Smooth muscle cell (in vitro differentiated cells): Measurements from ENCODE around the gene ZDHHC7. TPM values are rescaled to one million over a fixed set of nuclear protein-coding genes. Genes with fewer than 3 reads are reported as not detected.

Experiments used
- DNase-seq: peaks from one replicate; lab custom pipeline; 2025; ENCODE audit not compliant: unreplicated experiment; lab: John Stamatoyannopoulos, UW
- H2AFZ ChIP-seq: fragments of 200-600 bp; sonication (generic); 2 replicates; pipeline ENCODE4 v1.6.0; 2016; ENCODE audit warnings: antibody characterized with exemption, low read depth, mild to moderate bottlenecking
- H3F3A ChIP-seq: fragments of 200-600 bp; sonication (generic); 2 replicates; pipeline ENCODE4 v1.6.0; 2017; ENCODE audit warnings: antibody characterized with exemption, low read depth
- H3K27ac ChIP-seq: fragments of 200-600 bp; sonication (generic); 2 replicates; pipeline ENCODE4 v1.5.1; 2016; ENCODE audit warnings: low read depth, mild to moderate bottlenecking
- H3K27me3 ChIP-seq: fragments of 200-600 bp; sonication (generic); 2 replicates; pipeline ENCODE4 v1.6.1; 2016; ENCODE audit warnings: low read depth, mild to moderate bottlenecking
- H3K36me3 ChIP-seq: fragments of 200-600 bp; sonication (generic); 2 replicates; pipeline ENCODE4 v1.5.1; 2016; ENCODE audit warnings: low read depth
- H3K4me1 ChIP-seq: fragments of 200-600 bp; sonication (generic); 2 replicates; pipeline ENCODE4 v1.5.1; 2016; ENCODE audit warnings: low read depth
- H3K4me2 ChIP-seq: fragments of 200-600 bp; sonication (generic); 2 replicates; pipeline ENCODE4 v1.6.0; 2016; ENCODE audit warnings: mild to moderate bottlenecking
- H3K4me3 ChIP-seq: fragments of 200-600 bp; sonication (generic); 2 replicates; pipeline ENCODE4 v1.5.1; 2016; ENCODE audit warnings: mild to moderate bottlenecking
- H3K79me2 ChIP-seq: fragments of 200-600 bp; sonication (generic); 2 replicates; pipeline ENCODE4 v1.6.0; 2016; ENCODE audit warnings: low read depth, mild to moderate bottlenecking
- H3K9ac ChIP-seq: fragments of 200-600 bp; sonication (generic); 2 replicates; pipeline ENCODE4 v1.6.0; 2016; ENCODE audit warnings: low read depth
- H3K9me3 ChIP-seq: fragments of 200-600 bp; sonication (generic); replicated peaks from 2 replicates; pipeline ENCODE4 v1.5.1; 2016; ENCODE audit warnings: low read depth
- H4K20me1 ChIP-seq: fragments of 200-600 bp; sonication (generic); 2 replicates; pipeline ENCODE4 v1.6.0; 2016; ENCODE audit warnings: low read depth
- CTCF ChIP-seq: fragments of 200-600 bp; sonication (generic); IDR thresholded peaks from 2 replicates; pipeline ENCODE4 v1.5.1; 2017; ENCODE audit warnings: borderline replicate concordance, mild to moderate bottlenecking, antibody characterized with exemption; ENCODE audit not compliant: insufficient read depth, poor library complexity, severe bottlenecking
- WGBS: methylation state at CpG from one replicate; pipeline ENCODE4 v1.1.7; 2016; ENCODE audit warnings: low lambda C conversion rate; 5-methylcytosine and 5-hydroxymethylcytosine counted together
- polyA plus RNA-seq: library from polyadenylated mRNA; unstranded; fragments of >200 nt; fragmentation: Nextera tagmentation; extraction: Ambion mirVana; gene quantifications from 2 replicates; pipeline ENCODE4 v1.2.1, GENCODE V29; 2016
- total RNA-seq: library from RNA; depleted of rRNA; stranded (reverse); fragments of >200 nt; gene quantifications from 2 replicates; pipeline ENCODE4 v1.2.3, GENCODE V29; 2014

ZDHHC7 gene
- total and polyA plus RNA-seq, 2 experiments from 2014 or later, result 31.9 to 39.1 TPM

DNA sequence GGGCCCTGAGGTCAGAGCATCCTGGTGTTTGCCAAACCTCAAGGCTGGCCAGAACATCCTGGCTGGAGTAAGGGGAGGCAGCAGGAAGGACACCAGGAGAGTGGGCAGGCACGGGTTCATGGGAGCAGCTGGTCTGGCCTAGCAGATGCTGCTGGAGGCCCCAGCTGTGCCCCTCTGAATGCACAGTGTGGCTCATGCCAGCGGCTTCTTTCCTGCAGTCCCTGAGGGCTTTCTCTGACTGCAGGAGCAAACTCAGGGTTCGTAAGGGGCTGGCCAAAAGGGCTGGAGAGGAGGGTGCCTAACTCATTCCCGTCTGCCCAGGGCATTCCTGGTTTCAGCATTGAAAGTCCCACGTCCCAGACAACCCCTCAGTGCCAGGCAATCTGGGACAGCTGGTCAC is 78.7 kb downstream of the ZDHHC7 start:
- WGBS, result 89% methylated on average over 5 of the region's 5 CpGs

DNA sequence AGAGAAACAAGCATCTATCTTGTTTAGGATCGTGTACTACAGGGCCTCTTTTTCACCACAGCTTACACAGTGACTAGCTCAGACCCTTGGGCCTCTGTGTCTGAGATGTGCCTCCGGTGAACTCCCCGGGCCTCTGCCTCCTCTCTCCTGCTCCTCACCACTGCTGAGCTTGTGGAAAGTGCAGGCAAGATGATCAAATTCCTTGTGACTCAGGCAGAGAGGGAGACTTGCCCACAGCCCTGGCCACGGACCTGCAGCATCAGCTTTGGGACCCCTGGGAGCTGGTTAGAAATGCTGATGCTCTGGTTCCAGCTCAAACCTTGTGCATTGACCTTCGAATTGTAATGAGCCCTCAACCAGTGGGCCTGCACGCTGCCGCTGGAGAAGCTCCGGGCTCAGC is 79.8 kb downstream of the ZDHHC7 start:
- 74% methylated on average over 8 of the region's 8 CpGs for WGBS
- no peaks in the 10 kb centered on the region for H4K20me1 ChIP-seq
- no peaks in the 10 kb centered on the region for H3K9me3 ChIP-seq
- no peak for TF ChIP-seq CTCF
- no peaks in the 10 kb centered on the region for H3K36me3 ChIP-seq
- H3K4me1 ChIP-seq, result no peaks in the 10 kb centered on the region
- no peak for DNase-seq
- no peak overlapping the region for H3K9ac ChIP-seq
- H3K79me2 ChIP-seq, result no peaks in the 10 kb centered on the region
- H3K27me3 ChIP-seq, result no peaks in the 10 kb centered on the region
- H3K4me3 ChIP-seq, result no peak overlapping the region
- no peak overlapping the region for H3K4me2 ChIP-seq
- H3F3A ChIP-seq, result no peaks in the 10 kb centered on the region
- no peak overlapping the region for H3K27ac ChIP-seq
- H2AFZ ChIP-seq, result no peak overlapping the region

More for the DNA sequence above, 78.7 kb downstream of the ZDHHC7 start:
- H3K4me1 ChIP-seq, result no peaks in the 10 kb centered on the region
- no peaks in the 10 kb centered on the region for H3K36me3 ChIP-seq
- H3K27me3 ChIP-seq, result no peaks in the 10 kb centered on the region
- H3K79me2 ChIP-seq, result no peaks in the 10 kb centered on the region
- H3K9ac ChIP-seq, result no peak overlapping the region
- H3F3A ChIP-seq, result no peaks in the 10 kb centered on the region
- H3K9me3 ChIP-seq, result no peaks in the 10 kb centered on the region
- no peak overlapping the region for H3K27ac ChIP-seq
- no peak overlapping the region for H2AFZ ChIP-seq
- H3K4me3 ChIP-seq, result no peak overlapping the region
- no peak overlapping the region for H3K4me2 ChIP-seq
- no peak for DNase-seq
- TF ChIP-seq CTCF, result no peak
- H4K20me1 ChIP-seq, result no peaks in the 10 kb centered on the region

DNA sequence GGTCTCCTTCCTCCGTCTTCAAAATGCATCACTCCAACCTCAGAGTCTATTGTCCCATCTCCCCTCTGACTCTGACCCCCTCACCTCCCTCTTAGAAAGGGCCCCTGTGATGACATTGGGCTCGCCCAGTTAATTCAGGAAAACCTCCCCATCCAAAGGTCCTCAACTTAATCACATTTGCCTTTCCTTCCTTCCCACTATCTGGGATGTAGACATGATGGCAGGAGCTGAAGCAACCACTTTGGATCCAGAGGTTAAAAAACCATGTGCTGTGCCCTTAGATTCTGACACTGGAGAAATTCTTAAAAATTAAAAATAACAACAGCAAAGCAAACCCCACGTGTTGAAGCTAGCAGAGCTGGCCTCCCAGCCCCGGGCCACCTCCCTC is 80.2 kb downstream of the ZDHHC7 start:
- no peaks in the 10 kb centered on the region for H3K79me2 ChIP-seq
- H4K20me1 ChIP-seq, result no peaks in the 10 kb centered on the region
- no peak for DNase-seq
- H3K4me3 ChIP-seq, result no peak overlapping the region
- H3K9me3 ChIP-seq, result no peaks in the 10 kb centered on the region
- H3K4me2 ChIP-seq, result no peak overlapping the region
- no peak overlapping the region for H3K9ac ChIP-seq
- no peak overlapping the region for H2AFZ ChIP-seq
- H3K27ac ChIP-seq, result no peak overlapping the region
- 94% methylated on average over 4 of the region's 4 CpGs for WGBS
- H3K4me1 ChIP-seq, result no peaks in the 10 kb centered on the region
- H3F3A ChIP-seq, result no peaks in the 10 kb centered on the region
- H3K36me3 ChIP-seq, result no peaks in the 10 kb centered on the region
- TF ChIP-seq CTCF, result no peak
- no peaks in the 10 kb centered on the region for H3K27me3 ChIP-seq

DNA sequence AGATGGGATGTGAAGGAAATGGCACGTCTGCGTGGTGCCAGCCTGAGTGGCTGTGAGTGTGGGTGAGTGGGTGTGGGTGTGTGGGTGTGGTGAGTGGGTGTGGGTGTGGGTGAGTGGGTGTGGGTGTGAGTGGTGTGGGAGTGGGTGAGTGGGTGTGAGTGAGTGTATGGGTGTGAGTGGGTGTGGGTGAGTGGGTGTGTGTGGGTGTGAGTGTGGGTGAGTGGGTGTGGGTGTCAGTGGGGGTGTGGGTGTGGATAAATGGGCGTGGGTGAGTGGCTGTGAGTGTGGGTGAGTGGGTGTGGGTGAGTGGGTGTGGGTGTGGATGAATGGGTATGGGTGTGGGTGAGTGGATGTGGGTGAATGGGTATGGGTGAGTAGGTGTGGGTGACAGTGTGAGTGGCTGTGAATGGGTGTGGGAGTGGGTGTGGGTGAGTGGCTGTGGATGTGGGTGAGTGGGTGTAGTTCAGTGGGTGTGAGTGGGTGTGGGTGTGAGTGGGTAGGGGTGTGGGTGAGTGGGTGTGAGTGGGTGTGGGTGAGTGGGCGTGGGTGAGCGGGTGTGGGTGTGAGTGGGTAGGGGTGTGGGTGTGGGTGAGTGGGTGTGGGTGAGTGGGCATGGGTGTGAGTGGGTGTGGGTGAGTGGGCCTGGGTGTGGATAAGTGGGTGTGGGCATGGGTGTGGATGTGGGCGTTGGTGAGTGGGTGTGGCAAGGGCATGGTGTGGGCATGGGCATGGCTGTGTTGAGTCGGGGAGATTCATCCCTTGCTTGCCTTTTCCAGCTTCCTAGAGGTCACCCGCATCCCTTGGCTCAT is 80.8 kb downstream of the ZDHHC7 start:
- no peak overlapping the region for H3K27ac ChIP-seq
- H3F3A ChIP-seq, result no peaks in the 10 kb centered on the region
- no peak overlapping the region for H3K4me2 ChIP-seq
- no peak overlapping the region for H3K9ac ChIP-seq
- no peaks in the 10 kb centered on the region for H4K20me1 ChIP-seq
- no peaks in the 10 kb centered on the region for H3K27me3 ChIP-seq
- H3K79me2 ChIP-seq, result no peaks in the 10 kb centered on the region
- H3K36me3 ChIP-seq, result no peaks in the 10 kb centered on the region
- no peak overlapping the region for H3K4me3 ChIP-seq
- no peak for TF ChIP-seq CTCF
- no peaks in the 10 kb centered on the region for H3K9me3 ChIP-seq
- no peak overlapping the region for H2AFZ ChIP-seq
- WGBS, result 89% methylated on average over 2 of the region's 8 CpGs
- DNase-seq, result no peak
- H3K4me1 ChIP-seq, result no peaks in the 10 kb centered on the region
